Neural cell (in vitro differentiated cells): ENCODE data around the gene NUP50.

Experiments used
- CTCF ChIP-seq: fragments of 450-650 bp; IDR thresholded peaks from 2 replicates; pipeline ENCODE4 v1.5.1; 2014; ENCODE audit warnings: antibody characterized with exemption, mild to moderate bottlenecking, moderate library complexity; ENCODE audit not compliant: poor library complexity, severe bottlenecking
- EZH2 ChIP-seq: fragments of 200-600, 300-800 bp; shearing (Covaris generic), sonication (generic); IDR thresholded peaks from 2 replicates; pipeline ENCODE4 v1.6.1; 2014; ENCODE audit warnings: antibody characterized with exemption, low read length, borderline replicate concordance, mild to moderate bottlenecking; ENCODE audit not compliant: insufficient read depth, poor library complexity, severe bottlenecking

GRCh38 chr22:45221201-45221600 is 57.5 kb downstream of the NUP50 start:
- TF ChIP-seq EZH2 (no peak), CTCF (no peak)
